GM20000 (cell line): Measurements from ENCODE around the gene DHDH.
"Not testable (repeated sequence)": the region's sequence is repeated elsewhere in the genome, so short reads cannot be mapped to it uniquely, and the experiment has no call there.

Experiments
- DNase-seq: peaks from one replicate; pipeline ENCODE4 v3.0.0; 2012; ENCODE audit warnings: low spot score
- CTCF ChIP-seq: IDR thresholded peaks from 2 replicates; pipeline ENCODE4 v1.5.1; 2012; ENCODE audit warnings: mild to moderate bottlenecking, control low read depth; ENCODE audit errors: extremely low read depth, missing control alignments

DHDH gene

GRCh38 chr19:48933382-48933932, at the start of gene DHDH:
Gene DHDH (plus strand): TSS chr19:48933699. CDS start chr19:48933722, 23 bp downstream.
- no peak for TF ChIP-seq CTCF
- DNase-seq: peak; percentile 83

GRCh38 chr19:48883726-48884125, 49.8 kb upstream of the DHDH start:
- no peak for TF ChIP-seq CTCF
- no peak for DNase-seq

- no peak for TF ChIP-seq CTCF
These were observed 45.5 kb upstream of the DHDH start for GRCh38 chr19:48887861-48888612.

GRCh38 chr19:48889496-48889895, 44.0 kb upstream of the DHDH start:
- not testable (repeated sequence) for DNase-seq

More at GRCh38 chr19:48887861-48888612, 45.5 kb upstream of the DHDH start:
- no peak for DNase-seq

GRCh38 chr19:48890551-48890950, 42.9 kb upstream of the DHDH start:
- no peak for DNase-seq
- no peak for TF ChIP-seq CTCF

GRCh38 chr19:48895226-48895625, 38.3 kb upstream of the DHDH start:
- TF ChIP-seq CTCF: no peak
- DNase-seq: no peak

- TF ChIP-seq CTCF: no peak
- DNase-seq: peak; percentile 79
These were observed 37.2 kb upstream of the DHDH start for GRCh38 chr19:48896191-48896720.

GRCh38 chr19:48897181-48897580, 36.3 kb upstream of the DHDH start:
- TF ChIP-seq CTCF: no peak
- DNase-seq: no peak

- DNase-seq: not testable (repeated sequence)
These were observed 34.1 kb upstream of the DHDH start for GRCh38 chr19:48899386-48899749.
